ENCODE data around the gene TAL1. TPM values are rescaled to one million over a fixed set of nuclear protein-coding genes. Genes with fewer than 3 reads are reported as not detected.

TAL1 gene
- total RNA-seq, 3 donors from 2014 or later: 1.2 to 3.0 (median 2.4) TPM

DNA sequence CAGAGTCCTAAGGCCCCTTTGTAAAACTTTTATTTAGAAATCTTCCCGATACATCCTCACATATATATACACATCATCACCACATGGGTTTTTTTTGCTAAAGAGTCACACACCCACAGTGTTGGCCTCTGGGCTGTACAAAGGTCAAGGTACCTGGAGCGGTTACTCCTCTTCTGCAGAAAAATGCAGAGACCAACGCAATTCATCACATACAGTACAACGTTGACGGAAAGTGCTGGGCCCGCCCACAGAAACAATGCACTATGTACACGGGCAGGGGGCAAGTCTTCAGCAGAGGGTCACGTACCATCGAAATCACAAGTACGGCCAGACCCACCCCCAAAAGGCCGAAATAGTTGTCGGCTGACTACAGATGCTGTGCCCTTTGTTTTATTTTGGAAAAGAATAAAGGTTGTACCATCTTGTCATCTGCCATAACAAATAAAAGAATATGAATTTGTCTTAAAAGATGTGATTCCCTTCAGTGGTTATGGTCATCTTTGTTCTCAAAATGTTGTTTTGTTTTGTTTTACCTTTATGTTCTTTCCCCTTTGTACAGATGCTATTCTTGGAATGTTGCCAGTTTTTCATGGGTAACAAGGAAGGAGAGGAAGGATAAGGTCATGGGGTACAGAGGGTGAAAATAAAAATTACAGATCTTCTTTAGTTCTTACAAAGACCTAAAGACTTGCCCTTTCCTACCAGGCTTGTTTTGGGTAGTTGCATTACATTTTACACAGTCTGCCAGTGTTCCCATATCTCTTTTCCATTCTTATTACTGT lies 15.6 kb downstream of the TAL1 start:
- ATAC-seq: no peak
- no peaks in the 10 kb centered on the region for H3K4me1 ChIP-seq (ENCODE audit: low read depth)
- intact Hi-C loops (cut with DNase I, micrococcal nuclease): no loop called here
- no peaks in the 10 kb centered on the region for H3K9me3 ChIP-seq
- no peak for TF ChIP-seq CTCF (IDR thresholded peaks at IDR 0.05)
- H3K36me3 ChIP-seq (ENCODE audit: low read depth): no peaks in the 10 kb centered on the region
- no peak overlapping the region for H3K4me3 ChIP-seq
- no peak for DNase-seq

DNA sequence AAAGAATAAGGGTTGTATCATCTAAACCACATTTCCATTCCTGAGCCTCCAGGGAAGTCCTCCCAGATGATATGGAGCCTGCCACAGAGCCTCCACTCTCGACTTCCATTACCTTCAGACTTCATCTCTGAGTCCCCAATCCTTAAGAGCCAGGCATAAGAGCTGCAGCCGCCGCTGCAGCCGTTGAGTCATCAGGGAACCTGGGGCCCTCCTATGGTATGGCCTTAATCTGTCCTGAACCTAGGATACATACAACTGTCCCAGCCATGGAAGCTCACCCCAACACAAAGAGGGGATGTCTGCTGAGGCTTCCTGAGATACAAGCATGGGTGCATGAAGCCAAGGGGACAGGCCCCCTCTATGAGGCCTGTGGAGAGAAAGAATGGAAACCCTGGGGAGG lies 16.3 kb downstream of the TAL1 start:
- Histone ChIP-seq H3K4me3 (no peak overlapping the region), H3K36me3 (ENCODE audit: low read depth) (no peaks in the 10 kb centered on the region), H3K4me1 (ENCODE audit: low read depth) (no peaks in the 10 kb centered on the region), H3K9me3 (no peaks in the 10 kb centered on the region)
- intact Hi-C loops (cut with DNase I, micrococcal nuclease): no loop called here
- DNase-seq (no peak), ATAC-seq (no peak)
- TF ChIP-seq CTCF (IDR thresholded peaks at IDR 0.05): no peak

DNA sequence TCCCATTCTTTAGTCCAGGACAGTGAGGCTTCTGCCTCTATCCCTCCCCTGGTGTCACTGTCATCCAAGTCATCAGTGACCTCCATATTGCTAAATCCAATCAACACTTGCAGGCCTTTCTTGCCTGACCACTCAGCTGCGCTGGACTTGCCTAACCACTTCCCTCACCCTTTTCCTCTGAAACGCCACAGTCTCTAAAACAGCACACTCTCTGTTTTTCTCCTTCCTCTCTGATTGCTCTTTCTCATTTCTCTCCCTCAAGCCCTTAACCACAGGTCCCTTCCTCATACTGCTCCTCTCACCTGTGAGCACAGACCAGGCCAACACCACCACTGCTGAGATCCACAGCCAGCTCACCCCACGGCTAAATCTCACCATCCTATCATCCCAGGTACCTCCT lies 17.5 kb downstream of the TAL1 start:
- Histone ChIP-seq H3K4me1 (ENCODE audit: low read depth) (no peaks in the 10 kb centered on the region), H3K36me3 (ENCODE audit: low read depth) (no peaks in the 10 kb centered on the region), H3K9me3 (no peaks in the 10 kb centered on the region), H3K4me3 (no peak overlapping the region)
- DNase-seq (no peak), ATAC-seq (no peak)
- no peak for TF ChIP-seq CTCF (IDR thresholded peaks at IDR 0.05)
- intact Hi-C loops (cut with DNase I, micrococcal nuclease): no loop called here

DNA sequence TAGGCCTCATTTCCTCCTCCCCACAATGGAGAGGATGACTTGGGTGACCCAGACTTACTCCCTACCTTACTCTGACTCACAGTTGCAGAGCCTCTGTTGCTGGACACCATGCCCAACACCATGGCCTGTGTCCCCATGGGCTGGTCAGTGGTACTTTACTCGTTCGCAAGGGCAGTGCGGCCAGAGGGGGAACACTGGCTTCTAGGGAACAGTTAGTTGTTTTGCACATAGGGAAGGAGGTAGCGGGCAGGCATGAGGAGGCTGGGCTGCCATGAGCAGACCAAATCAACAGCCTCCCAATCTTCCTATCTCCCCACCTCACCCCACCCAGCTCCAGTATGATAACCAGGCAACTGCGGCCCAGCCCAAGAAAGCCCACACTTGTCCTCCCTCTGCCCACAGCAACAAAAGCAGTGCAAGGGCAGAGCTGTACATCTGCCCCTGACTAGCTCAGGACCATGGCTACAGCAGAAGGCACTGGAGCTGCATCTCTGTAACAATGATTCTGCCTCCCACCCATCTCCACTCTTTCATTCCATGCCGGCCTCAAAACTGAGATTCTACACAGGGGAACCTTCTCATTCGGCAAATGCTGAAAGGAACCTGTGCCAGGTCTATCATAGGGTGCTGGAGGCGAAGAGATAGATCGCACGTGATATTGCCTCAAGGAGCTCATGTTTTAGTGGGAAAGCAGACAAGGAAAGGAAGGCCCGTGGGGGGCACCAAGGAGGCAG lies 18.6 kb downstream of the TAL1 start:
- ATAC-seq (no peak), DNase-seq (no peak)
- TF ChIP-seq CTCF (IDR thresholded peaks at IDR 0.05): no peak
- H3K4me3 ChIP-seq: no peak overlapping the region
- no peaks in the 10 kb centered on the region for H3K36me3 ChIP-seq (ENCODE audit: low read depth)
- H3K9me3 ChIP-seq: no peaks in the 10 kb centered on the region
- intact Hi-C loops (cut with DNase I, micrococcal nuclease): no loop called here
- no peaks in the 10 kb centered on the region for H3K4me1 ChIP-seq (ENCODE audit: low read depth)

- no peaks in the 10 kb centered on the region for H3K9me3 ChIP-seq
- DNase-seq (no peak), ATAC-seq (no peak)
- H3K4me3 ChIP-seq: no peak overlapping the region
- H3K4me1 ChIP-seq (ENCODE audit: low read depth): no peaks in the 10 kb centered on the region
- intact Hi-C loops (cut with DNase I, micrococcal nuclease): no loop called here
- no peak for TF ChIP-seq CTCF (IDR thresholded peaks at IDR 0.05)
- no peaks in the 10 kb centered on the region for H3K36me3 ChIP-seq (ENCODE audit: low read depth)
Measured at GRCh38 chr1:47212636-47213229, 19.3 kb downstream of the TAL1 start.

Data from mucosa of descending colon (tissue), 3 donors.